Left ventricle myocardium superior (tissue), 1 donor: ENCODE measurements around the gene DGKH. TPM values are rescaled to one million over a fixed set of nuclear protein-coding genes. Genes with fewer than 3 reads are reported as not detected.

Experiments
- ATAC-seq: fragments of 200-7000 bp; cut with Tn5 transposase; one replicate; pipeline ENCODE4 v1.9.1; 2020; ENCODE audit warnings: mild to moderate bottlenecking, moderate library complexity
- DNase-seq: peaks from one replicate; pipeline ENCODE4 v3.0.0-alpha.2; 2020
- intact Hi-C: fragments of 100-400 bp; cut with micrococcal nuclease; formaldehyde crosslinking; loops from one replicate; pipeline ENCODE4 v1.11.0; 2022
- total RNA-seq: library from RNA; stranded (reverse); fragmentation: NEBNext Ultra II Directional; extraction: Animal tissue kit (Norgen Biotek cat#: 25700); gene quantifications from one replicate; pipeline ENCODE4 v1.2.1, GENCODE V29; 2021
- donor health status: DM: no; HTN: yes; CAD: no; lungs with severe emphysema.

DGKH gene
- total RNA-seq, 1 donor from 2014 or later: 5.2 TPM

GRCh38 chr13:42039946-42040729, 8.3 kb upstream of the DGKH start:
- intact Hi-C loops: no loop called here
- DNase-seq: peak; percentile 96
- peak; percentile 95 for ATAC-seq

GRCh38 chr13:42040730-42041010, 7.8 kb upstream of the DGKH start:
- DNase-seq: no peak
- ATAC-seq: no peak
- intact Hi-C loops: no loop called here

- DNase-seq (peak; percentile 72), ATAC-seq (peak; percentile 25)
- intact Hi-C loops: no loop called here
These were observed 7.3 kb upstream of the DGKH start for GRCh38 chr13:42041011-42041683.

GRCh38 chr13:42041684-42042035, 6.8 kb upstream of the DGKH start:
- intact Hi-C loops: no loop called here

GRCh38 chr13:42043676-42044075, 4.8 kb upstream of the DGKH start:
- intact Hi-C loops: no loop called here
- no peak for ATAC-seq
- DNase-seq: no peak

More at GRCh38 chr13:42041684-42042035, 6.8 kb upstream of the DGKH start:
- ATAC-seq (peak; percentile 54), DNase-seq (peak; percentile 72)

- intact Hi-C loops: no loop called here
- ATAC-seq (no peak), DNase-seq (no peak)
These were observed 2.0 kb upstream of the DGKH start for GRCh38 chr13:42046448-42046847.

GRCh38 chr13:42047561-42048341, 697 bp upstream of the DGKH start:
- DNase-seq (peak; percentile 44), ATAC-seq (peak; percentile 29)
- intact Hi-C loops: no loop called here

- intact Hi-C loops: no loop called here
- peak; percentile 89 for ATAC-seq
- peak; percentile 89 for DNase-seq
These were observed 421 bp downstream of the DGKH start for GRCh38 chr13:42048684-42049453.

GRCh38 chr13:42049454-42049813, 986 bp downstream of the DGKH start:
- DNase-seq (no peak), ATAC-seq (peak; percentile 60)
- intact Hi-C loops: no loop called here

- DNase-seq (no peak), ATAC-seq (peak; percentile 47)
- intact Hi-C loops: no loop called here
These were observed 6.5 kb downstream of the DGKH start for GRCh38 chr13:42054798-42055499.

- ATAC-seq: peak; percentile 45
- DNase-seq: no peak
- intact Hi-C loops: no loop called here
These were observed 7.1 kb downstream of the DGKH start for GRCh38 chr13:42055500-42056085.

- DNase-seq: no peak
- intact Hi-C loops: no loop called here
- no peak for ATAC-seq
These were observed 7.7 kb downstream of the DGKH start for GRCh38 chr13:42056146-42056545.

- DNase-seq (no peak), ATAC-seq (peak; percentile 29)
- intact Hi-C loops: no loop called here
These were observed 8.1 kb downstream of the DGKH start for GRCh38 chr13:42056583-42056982.

- DNase-seq (no peak), ATAC-seq (no peak)
- intact Hi-C loops: no loop called here
These were observed 9.6 kb downstream of the DGKH start for GRCh38 chr13:42057918-42058530.

GRCh38 chr13:42061943-42062342, 13.5 kb downstream of the DGKH start:
- ATAC-seq (no peak), DNase-seq (no peak)
- intact Hi-C loops: no loop called here

- ATAC-seq (no peak), DNase-seq (no peak)
- intact Hi-C loops: no loop called here
These were observed 14.7 kb downstream of the DGKH start for GRCh38 chr13:42063105-42063504.

GRCh38 chr13:42064259-42064658, 15.8 kb downstream of the DGKH start:
- DNase-seq (no peak), ATAC-seq (no peak)
- intact Hi-C loops: no loop called here

GRCh38 chr13:42064966-42065365, 16.5 kb downstream of the DGKH start:
- DNase-seq: no peak
- no peak for ATAC-seq
- intact Hi-C loops: no loop called here
